NCI-H510A (cell line): ENCODE data around the gene SCD5.

ENCODE experiments used
- DNase-seq: peaks from one replicate; lab custom pipeline; 2025; lab: John Stamatoyannopoulos, UW

Gene SCD5

DNA sequence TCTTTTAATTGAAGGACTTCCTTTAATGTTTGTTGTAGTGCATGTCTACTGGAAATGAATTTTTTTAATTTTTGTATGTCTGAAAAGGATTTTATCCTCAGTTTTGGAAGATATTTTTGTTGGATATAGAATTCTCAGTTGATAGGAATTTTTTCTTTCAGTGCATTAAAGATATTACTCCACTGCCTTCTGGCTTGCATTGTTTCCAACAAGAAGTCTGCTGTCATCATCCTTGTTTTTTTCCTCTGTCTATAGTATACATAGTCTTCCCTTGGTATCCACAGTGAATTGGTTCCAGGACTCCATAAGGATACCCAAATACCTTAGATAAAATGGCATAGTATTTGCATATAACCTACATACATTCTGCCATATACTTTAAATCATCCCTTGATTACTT is 33.5 kb downstream of the SCD5 start:
- DNase-seq = no peak

DNA sequence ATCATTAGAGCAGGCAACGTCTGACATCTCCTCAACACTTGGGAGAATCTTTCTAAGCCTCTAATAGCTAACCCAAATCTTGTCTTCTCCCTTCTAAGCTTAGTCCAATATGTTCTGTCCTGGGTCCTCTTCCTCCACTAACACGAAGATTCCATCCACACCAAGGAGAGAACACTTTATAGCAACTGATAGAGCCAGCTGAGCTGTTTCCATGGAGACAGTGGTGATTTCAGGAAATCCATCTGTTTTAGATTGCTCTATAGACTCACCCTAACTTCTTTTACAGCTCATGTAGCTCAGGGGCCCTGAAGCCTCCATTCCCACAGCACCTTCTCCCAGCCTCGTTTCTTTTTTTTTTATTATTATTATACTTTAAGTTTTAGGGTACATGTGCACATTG is 37.4 kb downstream of the SCD5 start:
- no peak for DNase-seq

DNA sequence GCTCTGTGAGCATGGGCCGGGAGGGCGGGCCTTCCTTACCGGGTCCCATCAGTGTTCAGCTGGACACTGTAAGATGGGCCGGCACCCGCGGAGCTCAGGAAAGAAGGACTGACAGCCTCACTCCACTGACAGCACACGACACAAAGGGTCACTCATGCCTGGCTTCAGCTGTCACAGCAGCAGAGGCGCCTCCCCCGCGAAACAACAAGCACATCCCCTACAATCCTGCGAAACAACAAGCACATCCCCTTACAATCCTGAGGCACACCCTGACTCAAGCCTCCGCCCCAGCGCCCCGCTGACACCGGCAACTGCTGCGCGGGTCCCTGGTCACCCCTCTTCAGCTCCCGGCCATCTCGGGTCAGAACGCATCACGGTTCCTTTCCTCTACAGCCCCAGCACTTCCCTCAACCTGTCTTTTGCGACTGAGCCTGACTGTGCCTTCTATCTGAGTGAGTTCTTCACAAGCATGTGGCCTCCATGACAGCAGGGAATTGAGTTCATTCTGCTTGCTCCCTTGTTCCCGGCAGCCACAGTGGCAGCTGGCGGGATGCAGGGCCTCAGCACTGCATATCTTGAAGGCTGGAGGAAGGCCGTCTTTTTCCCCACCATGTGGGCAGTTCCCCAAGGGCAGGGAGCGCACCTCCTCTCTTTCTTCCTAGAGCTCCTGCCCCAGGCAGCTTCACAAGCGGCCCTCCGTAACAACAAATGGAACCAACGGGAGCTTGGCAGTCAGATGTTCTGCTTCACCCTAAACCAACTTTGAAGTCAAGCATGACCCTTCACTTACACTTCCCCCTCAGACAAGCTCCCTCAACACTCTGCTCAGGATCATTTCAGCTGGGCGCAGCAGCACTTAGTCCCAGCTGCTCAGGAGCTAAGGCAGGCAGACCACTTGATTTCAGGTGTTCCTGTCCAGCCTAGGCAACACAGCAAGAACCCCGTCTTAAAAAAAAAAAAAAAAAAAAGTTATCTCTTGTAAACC is 39.6 kb downstream of the SCD5 start:
- DNase-seq = no peak

DNA sequence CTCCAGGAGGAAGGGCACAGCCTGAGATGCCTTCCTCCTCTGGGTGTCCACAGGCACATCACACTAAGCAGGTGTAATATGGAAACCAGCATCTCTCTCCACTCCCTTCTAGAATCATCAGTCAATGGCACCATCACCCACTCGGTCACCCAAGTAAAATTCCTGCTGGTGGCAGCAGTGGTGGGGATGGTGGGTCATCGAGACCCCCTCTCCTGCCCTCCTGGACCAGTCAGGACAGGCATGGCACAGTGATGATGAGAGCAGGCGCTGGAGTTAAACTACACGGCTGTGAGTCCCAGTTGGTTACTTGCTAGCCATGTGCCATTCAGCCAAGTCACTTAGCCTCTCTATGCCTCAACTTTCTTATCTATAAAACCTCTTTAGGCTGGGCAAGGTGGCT is 42.5 kb downstream of the SCD5 start:
- no peak for DNase-seq

DNA sequence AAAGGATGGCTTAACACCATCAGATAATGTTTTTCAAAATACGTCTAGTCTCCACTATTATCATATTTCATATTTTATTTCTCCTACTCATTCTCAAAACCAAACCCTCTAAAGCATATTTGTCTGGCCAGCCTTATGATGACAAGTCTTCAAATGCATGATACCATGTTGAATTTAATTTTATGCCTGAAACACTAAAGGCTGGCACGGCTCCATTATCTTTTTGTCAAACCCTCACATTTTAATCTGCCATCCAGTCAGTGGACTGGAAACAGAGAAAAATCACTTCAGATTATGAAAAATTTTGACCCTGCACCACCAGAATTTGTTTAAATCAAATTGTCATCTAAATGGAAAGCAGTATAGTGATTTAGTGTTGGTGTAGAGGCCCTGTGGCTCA is 42.9 kb downstream of the SCD5 start:
- DNase-seq = no peak

DNA sequence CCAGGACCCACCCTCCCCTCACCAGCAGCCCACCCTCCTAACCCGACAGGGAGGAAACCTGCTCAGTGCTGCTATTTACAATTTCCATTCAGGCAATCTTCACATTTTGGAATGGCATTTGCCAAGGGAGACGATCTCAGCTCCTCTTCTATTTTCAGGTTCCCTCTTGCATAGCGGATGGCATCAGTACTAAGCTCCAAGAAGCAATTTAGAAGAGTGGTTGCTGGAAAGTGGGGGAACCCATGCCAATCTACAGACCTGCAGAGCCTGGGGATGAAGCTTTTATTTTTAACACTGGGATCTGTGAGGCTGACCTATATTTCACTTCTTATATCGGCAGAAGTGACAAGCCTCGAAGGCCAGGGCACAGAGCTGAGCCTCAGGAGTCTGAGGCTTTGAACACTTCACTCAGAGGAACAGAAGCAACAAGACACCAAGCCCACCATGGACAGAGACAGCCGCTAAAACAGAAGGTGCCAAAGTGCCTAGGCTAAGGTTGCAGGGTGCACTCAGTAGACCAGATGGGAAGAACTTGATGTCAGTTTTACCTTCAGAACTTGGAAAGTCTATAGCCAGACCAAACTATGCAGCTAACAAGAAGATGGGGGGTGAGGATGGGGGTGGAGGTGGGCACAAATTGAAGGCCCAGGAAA is 44.0 kb downstream of the SCD5 start:
- DNase-seq = no peak

DNA sequence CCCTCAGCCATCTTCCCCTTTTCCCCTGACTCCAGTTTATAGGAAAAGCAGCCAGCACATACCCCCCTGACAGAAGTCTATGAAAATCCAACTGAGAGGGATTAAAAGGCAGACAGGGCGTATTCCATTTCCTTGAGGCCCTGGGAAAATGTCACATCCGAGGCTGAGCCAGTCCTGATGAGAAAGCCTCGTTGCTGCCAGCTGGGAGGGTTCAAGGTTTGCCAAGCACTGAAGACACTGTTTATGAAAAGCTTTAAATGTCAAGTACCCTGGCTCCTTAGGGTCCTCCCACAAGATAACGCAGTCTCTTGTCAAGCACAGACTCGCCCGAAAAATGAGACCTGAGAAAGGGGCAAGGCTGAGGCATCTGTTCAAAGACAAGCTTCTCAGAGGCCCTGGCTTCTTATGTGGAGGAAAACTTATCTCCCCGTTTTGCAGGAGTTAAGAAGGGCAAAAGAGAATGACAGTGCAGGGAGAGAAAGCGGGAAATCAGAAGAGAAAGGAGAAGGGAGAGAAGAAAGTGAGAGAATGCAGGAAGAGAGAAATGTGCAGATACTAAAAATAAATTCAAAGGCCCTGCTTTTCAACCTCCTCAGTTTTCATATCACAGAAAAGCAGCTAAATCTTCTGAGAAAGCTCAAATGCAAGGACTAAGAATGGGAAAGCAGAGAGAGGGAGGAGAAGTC is 44.7 kb downstream of the SCD5 start:
- DNase-seq = no peak

DNA sequence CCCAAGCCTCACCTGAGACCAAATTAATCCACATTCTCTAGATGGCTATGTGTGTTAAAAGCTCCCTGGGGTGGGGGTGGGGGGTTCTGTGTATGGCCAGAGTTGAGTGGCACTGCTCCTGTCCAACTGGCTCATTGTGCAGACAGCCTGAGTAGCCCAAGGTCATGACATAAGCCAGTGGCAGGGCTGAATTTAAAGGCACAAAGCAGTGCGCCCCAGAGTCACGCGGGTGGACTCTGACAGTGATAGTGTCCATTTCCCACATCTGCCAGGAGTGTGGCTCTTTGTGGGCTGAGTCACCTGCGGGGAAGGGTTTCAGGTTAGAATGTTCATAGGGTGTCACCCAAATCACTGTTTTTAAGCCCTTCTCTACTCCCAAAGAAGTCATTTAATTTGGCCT is 45.4 kb downstream of the SCD5 start:
- no peak for DNase-seq

DNA sequence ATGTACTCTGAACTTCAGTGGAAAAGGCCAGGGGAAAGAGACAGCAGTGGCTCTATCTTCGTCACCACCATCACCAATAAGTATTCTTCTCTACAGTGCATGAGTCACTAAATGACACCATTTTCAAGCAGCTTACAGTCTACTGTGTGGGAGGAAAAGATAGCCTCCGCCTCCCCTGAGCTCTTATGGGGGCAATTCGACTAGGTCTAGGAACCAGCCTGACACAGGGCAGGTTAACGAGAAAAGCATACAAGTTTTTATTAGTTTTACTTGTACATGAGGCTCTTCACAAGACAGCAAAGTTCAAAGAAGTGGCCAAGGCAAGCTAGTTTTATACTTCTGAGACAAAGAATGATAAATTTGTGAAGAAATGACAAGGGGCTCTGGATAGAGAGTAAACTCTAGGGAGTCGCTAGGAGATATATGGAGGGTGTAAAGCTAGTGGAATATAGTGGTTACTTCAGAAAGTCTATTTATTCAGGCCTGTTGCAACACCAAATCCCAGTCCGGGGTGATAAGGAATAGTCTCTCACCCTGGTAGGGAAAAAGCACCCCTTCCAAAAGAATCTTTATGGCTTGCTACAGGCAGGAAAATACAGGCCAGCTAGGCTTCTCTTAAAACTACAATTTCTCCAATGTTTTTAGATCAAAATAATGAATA is 49.7 kb downstream of the SCD5 start:
- no peak for DNase-seq

DNA sequence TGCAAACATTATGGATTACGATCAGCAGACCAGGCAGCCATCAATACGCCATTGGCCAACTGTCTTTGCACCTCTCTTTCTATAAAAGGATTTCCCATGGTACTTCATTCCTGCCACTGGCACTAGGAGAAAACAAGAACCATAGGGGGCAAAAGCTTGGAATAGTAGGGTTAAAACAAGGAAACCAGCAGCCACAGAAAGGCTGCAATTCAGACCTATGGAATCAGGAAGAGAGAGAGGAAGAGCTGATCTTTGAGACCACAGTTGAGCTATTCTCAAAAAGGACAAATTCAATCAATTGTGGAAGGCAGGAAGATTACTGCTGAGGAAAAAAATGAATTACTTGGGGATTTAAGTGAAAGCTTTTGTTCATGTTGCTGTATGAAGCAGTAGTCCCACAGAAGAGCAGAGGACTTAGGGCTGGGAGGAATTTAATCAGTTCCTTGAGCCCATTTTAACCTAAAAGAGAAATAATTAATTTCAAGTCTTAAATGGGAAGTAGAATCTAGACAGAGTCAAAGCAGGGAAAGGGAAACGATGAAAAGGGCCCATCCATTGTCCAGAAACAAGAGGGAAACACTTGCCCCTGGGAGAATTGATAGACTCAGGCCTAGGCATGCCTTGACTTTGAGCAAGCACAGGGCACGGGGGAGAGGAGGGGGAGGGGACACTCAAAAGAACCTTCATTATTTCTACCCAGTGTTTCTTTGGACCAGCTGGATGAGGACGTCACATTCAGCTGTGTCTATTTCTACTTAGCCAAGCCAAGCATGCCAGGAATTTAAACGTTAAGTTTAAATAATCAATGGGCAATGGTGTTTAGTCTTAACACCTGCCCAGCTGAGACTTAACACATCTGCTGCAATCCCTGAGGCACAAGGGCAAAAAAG is 50.7 kb downstream of the SCD5 start:
- peak; percentile 33 for DNase-seq

DNA sequence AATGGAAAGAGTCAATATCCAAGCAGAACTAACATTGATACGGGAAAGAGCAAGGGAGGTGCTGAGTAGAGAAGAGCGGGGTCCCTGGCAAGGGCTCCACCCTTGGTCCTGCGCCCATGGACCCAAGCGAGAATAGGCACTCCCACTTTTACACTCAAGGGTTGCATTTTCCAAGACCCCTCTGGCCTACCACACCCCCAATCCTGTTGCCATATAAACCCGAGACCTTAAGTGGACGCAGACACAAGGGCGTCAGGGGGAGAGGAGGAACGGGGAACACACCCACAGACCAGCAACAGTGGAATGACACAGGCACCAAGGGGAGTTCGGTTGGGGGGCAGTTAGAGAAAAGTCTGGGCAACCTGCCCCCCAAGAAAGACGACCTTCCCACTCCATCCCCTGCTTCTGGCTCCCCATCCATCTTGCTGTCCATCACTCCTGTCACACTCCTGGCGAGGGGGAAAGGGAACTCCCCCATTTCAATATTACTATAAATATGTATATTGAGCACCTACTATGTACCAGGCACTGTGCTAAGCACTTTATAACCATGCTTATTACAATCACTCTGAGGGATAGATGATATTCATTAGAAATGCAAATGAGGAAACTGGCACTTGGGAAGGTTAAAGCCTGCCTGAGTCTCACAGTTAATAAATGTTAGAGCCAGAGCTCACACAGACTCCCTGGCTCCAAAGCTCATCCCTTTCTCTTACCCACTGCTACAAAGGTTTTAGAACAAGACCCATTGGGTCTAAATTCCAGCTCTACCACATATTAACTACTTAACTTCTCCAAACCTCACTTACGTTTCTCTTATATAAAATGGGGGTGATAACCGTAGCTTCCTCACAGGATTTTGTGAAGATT is 51.7 kb downstream of the SCD5 start:
- DNase-seq = no peak

DNA sequence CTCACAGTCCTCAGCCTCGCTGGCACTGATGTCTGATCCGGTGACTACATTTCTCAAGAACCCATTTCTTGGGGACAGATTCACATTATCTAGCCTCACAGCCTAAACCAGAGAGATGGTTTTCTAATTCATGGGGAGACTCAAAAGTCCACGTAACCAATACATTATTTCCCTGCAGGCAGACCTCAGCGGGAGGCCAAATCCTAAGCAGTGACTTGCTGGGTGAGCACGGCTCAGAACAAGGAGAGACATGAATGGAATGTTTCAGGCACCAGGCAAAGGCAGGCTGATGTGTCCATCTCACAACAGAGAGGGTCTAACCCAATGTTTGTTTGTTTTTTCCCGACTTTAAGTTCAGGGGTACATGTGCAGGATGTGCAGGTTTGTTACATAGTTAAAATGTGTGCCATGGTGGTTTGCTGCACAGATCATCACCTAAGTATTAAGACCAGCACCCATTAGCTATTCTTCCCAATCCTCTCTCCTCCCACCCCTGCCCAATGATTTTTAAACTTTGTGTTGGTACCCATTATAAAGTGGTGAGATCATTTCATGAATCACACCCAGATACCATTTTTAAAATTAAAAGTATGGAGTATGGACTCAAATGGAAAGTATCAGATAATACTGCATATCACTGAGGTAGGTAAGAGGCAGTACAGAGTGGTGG is 53.3 kb downstream of the SCD5 start:
- no peak for DNase-seq

DNA sequence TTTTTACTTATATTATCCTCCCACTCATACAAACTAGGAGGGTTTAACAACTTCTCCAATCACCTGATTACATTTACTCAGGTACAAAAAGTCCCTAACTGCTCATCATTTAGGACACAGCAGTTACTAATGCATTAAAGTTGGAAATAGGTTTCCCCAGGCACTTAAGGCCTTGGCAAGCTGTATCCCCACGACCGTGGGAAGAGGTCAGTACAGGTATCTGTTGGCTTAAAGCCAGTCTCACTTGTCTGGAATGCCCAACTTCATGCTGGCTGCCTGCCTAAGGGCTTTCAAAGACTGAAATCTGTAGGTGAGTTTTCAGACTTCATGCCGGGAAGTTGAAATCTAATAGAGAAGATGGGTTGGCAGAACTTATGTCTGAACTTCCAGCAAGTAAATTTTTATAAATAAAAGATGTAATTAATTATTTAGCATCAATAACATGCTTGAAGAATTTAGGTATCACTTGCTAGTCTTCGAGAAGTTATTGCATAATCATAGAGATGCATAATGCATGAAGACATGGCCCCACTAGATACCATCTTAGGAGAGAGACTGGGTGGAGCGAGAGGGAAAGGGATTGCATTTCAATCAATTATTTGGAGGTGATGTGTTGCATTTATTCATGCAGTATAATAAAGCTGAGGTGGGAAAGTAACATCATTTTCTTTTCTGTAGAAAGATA is 54.2 kb downstream of the SCD5 start:
- DNase-seq = no peak

DNA sequence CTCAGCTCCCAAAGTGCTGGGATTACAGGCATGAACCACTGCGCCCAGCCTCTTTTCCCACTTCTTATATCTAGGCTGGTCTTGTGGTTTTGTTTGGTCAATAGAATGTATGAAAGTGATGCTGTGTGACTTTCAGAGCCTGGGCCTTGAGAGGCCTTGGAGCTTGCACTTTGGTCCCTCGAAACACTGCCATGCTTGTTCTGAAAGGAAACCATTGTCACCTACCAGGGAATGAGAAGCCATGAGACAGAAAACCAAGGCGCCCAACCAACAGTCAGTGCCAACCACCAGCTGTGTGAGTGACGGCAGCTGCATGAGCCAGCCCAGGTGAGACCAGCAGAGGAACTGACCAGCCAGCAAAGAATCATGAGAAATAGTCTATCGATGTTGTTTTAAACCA is 57.4 kb downstream of the SCD5 start:
- DNase-seq = no peak

DNA sequence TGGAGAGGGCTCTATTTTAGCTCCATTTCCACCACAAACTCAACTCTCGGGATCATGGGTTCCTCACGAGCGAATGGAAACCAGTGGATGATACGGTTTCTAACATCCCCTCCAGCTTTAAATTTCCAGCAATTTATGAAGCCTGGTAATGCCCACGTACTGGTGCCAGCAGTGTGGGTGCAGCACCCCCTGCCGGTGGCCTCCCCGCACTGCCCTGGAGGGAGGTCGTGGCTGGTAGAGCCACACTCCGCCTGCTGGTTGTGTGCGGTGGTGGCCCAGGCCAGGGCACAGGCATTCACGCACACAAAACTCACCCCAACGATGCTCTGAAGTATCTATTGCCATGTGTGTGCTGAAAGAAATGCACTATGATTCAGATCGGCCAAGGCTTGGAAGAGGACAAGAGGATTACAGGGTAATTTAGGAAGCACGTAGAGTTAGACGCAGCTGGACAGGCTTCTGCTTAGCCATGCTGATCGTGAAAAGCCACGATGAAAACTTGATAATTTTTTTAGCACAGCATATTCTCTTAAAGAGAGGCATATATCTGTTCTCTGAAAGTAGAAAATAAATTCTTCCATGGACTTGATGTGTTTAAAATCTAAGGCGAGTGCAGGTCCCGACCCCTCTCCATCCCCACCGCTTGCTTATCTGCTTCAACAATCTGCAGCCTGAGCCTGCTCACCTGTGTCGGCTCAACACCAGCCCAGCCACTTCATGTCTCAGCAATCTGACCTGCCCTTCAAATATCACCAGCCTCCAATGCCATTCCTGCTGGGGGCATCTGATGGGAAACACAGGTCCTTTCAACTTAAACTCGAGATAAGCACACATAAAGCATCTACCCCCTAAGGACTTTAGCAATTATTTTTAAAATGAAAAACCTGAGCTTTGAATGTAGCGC is 59.1 kb downstream of the SCD5 start:
- no peak for DNase-seq

DNA sequence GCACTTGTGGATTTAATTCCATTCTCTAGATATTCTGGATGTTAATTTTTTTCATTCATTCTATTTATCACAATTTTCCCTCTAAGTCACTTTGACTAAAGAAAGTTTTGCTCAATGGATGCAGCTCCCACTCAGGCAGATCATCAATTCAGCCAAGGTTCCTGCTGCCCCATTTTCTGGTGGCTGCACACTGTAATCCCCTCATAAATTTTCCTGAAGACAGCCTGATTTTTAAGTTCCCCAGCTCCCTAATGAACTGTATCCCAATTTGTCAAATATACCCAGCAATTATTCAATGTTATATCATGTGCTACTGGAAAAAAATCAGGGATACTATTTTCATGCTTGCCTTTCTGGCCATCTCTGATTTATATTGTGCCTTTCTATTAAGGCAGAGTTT is 61.2 kb downstream of the SCD5 start:
- no peak for DNase-seq

DNA sequence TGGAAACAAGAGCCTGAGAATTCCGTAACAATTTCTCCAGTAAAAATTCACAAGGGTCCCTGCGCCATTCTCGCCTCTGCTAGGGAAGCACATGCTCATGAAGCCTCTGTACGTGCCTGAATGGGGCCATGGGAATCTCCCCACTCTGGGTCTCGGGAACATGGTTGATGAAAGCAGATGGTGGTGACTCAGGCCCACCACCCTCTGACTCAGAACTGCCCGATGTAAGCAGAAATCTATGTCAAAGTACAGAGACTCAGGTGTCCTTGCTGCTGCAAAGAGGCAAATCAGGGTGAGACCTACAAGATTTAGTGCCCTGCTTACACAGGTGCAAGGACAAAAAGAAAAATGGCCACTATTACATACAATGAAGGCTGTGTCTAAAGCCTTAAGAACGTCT is 65.0 kb downstream of the SCD5 start:
- no peak for DNase-seq

DNA sequence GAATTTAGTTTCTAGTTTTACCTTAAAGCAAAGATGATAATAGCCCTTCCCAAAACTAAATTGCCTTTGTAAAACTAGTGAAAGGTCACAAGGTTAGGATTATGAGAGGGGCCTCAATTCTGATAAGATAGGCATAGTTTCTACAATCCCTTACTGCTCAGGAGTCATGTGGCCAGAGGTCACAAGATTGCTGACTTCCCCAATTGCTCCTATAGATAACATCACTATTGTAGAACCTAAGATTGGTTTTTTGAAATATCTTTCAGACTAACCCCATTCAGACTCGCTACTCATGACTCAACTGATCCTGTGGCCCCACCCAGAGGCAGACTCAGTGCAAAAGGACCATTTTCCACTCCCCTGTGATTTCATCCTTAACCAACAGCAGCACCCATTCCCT is 70.3 kb downstream of the SCD5 start:
- no peak for DNase-seq
